ENCODE measurements around the gene HOXC9. TPM values are rescaled to one million over a fixed set of nuclear protein-coding genes. Genes with fewer than 3 reads are reported as not detected.

Gene HOXC9
- polyA plus RNA-seq, 1 experiment = 1.2 TPM

DNA sequence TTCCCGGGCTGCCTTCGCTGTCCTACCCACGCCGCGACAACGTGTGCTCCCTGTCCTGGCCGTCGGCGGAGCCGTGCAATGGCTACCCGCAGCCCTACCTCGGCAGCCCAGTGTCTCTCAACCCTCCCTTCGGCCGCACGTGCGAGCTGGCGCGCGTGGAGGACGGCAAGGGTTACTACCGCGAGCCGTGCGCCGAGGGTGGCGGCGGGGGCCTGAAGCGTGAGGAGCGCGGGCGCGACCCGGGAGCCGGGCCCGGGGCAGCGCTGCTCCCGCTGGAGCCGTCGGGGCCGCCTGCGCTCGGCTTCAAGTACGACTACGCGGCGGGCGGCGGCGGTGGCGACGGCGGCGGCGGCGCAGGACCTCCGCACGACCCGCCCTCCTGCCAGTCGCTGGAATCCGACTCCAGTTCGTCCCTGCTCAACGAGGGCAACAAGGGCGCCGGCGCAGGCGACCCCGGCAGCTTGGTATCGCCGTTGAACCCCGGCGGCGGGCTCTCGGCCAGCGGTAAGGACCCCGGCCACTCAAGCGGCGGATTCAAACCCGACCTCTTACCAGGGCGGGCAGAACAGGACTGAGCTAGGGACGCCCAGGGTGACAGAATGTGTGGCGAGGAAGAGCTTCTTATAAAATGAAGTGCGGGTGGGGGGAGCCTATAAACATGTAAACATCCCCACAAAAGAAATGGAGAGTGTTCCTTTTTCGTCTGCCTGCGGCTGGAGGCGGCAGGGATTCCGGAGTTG lies 44.8 kb upstream of the HOXC9 start:
- peaks cover 55% of the 10 kb centered on the region for H3K27me3 ChIP-seq (ENCODE audit: control insufficient read depth, insufficient read depth, low read length)
- CTCF ChIA-PET = interaction anchor here (0.7 to 1.0 kb wide), 2 partner anchors 29 to 30 kb away, joined by 3 read pairs; partner anchors contain the start of gene HOXC10
- POLR2A ChIA-PET = interaction anchor here (0.7 kb wide), 1 partner anchor 15 kb away, joined by 8 read pairs; no protein-coding TSS in a partner anchor
- 0 out of 2 replicates have a peak overlapping the region, but pooled peaks have one; percentile 1 for H3K4me3 ChIP-seq (ENCODE audit: low read depth, low read length)
- no peak for DNase-seq (ENCODE audit: low read depth)
- no peaks in the 10 kb centered on the region for H3K36me3 ChIP-seq (ENCODE audit: control insufficient read depth, insufficient read depth, low read length)
- TF ChIP-seq, protein P1, sequence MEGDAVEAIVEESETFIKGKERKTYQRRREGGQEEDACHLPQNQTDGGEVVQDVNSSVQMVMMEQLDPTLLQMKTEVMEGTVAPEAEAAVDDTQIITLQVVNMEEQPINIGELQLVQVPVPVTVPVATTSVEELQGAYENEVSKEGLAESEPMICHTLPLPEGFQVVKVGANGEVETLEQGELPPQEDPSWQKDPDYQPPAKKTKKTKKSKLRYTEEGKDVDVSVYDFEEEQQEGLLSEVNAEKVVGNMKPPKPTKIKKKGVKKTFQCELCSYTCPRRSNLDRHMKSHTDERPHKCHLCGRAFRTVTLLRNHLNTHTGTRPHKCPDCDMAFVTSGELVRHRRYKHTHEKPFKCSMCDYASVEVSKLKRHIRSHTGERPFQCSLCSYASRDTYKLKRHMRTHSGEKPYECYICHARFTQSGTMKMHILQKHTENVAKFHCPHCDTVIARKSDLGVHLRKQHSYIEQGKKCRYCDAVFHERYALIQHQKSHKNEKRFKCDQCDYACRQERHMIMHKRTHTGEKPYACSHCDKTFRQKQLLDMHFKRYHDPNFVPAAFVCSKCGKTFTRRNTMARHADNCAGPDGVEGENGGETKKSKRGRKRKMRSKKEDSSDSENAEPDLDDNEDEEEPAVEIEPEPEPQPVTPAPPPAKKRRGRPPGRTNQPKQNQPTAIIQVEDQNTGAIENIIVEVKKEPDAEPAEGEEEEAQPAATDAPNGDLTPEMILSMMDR (IDR thresholded peaks at IDR 0.05; ENCODE audit: insufficient read depth, low read depth, low read length) = no peak

DNA sequence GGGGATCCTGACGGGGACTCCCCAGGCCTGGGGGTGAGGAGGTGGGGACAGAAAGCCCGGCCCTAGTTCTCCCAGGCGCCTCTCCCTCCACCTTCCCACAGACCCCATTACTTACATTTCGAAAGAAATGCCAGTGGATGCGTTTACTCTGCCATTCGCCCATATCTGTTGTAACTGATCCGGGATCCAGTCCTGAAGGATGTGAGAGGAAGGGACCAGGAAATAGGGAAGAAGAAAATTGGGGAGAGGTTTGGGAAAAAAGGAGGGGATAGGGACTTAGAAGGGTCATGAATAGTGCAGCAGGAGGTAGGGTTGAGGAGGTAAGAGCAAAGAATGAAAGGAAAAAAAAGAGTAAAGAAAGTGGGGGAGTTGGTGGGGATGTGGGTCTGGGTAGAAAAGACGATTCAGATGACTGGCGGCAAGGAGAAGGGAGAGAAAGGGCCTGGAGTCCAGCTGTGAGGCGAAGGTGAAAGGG lies 44.1 kb upstream of the HOXC9 start:
- ChIA-PET POLR2A (no interaction called here), CTCF (interaction anchor here (1.0 kb wide), 2 partner anchors 10 to 29 kb away, joined by 3 read pairs; partner anchors contain the start of gene HOXC10)
- Histone ChIP-seq H3K4me3 (ENCODE audit: low read depth, low read length) (no peak overlapping the region), H3K36me3 (ENCODE audit: control insufficient read depth, insufficient read depth, low read length) (no peaks in the 10 kb centered on the region), H3K27me3 (ENCODE audit: control insufficient read depth, insufficient read depth, low read length) (peaks cover 50% of the 10 kb centered on the region)
- DNase-seq (ENCODE audit: low read depth) = no peak
- TF ChIP-seq, protein P1 (IDR thresholded peaks at IDR 0.05; ENCODE audit: insufficient read depth, low read depth, low read length) = no peak

DNA sequence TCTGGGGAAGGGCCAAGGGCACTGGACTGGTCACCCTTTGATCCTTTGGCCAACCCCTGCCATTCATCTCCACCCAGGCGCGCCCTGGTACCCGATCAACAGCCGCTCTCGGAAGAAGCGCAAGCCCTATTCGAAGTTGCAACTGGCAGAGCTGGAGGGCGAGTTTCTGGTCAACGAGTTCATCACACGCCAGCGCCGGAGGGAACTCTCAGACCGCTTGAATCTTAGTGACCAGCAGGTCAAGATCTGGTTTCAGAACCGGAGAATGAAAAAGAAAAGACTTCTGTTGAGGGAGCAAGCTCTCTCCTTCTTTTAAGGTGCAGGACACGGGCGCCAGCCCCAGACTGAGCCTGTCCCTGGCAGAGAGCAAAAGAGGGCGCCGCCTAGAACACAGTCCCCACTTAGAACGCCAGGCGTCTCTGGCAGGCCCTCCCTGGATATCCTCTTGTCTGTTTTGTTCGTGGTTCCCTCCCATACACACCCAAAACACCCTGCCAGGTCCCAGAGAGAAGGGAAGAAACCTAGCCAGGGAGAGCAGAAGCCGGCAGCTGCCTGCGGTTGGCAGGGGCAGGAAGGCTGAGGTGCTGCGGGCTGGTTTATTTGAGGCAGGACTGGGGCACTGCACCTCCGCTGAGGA lies 43.6 kb upstream of the HOXC9 start:
- DNase-seq (ENCODE audit: low read depth) = no peak

DNA sequence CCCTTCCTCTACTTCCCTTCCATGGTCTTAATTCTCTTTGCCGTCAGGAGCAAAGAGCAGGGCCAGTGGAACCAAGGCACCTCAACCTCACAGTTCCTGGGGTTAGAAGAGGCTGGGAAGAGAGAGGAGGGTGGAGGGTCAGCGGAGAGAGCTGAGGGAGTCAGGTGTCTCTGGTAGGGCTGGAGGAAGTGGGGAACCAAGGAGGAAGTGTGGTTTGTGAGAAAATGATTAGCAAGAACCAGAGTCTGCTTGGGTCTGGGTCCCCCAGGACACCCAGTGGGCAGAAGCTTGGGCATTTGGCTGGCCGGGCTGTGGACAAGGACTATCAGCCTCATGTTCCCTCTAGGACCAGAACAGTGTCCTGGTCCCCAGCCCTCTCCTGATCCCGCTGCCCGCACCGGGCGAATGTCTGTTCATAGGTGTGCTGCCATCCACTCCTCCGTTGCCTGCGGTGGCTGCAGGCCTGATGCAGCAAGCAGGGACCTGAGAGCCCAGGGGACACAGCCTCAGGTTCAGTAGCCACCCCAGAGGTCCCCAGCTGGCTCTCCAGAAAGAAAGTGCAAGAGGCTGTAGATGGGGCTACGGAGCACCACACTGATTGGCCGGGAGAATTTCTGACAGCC lies 42.9 kb upstream of the HOXC9 start:
- CTCF ChIA-PET = interaction anchor here (0.5 to 1.0 kb wide), 2 partner anchors 11 to 75 kb away, joined by 3 read pairs; no protein-coding TSS in a partner anchor
- Histone ChIP-seq H3K36me3 (ENCODE audit: control insufficient read depth, insufficient read depth, low read length) (no peaks in the 10 kb centered on the region), H3K4me3 (ENCODE audit: low read depth, low read length) (no peak overlapping the region), H3K27me3 (ENCODE audit: control insufficient read depth, insufficient read depth, low read length) (peaks cover 38% of the 10 kb centered on the region)
- POLR2A ChIA-PET = no interaction called here
- TF ChIP-seq, protein P1 (IDR thresholded peaks at IDR 0.05; ENCODE audit: insufficient read depth, low read depth, low read length) = no peak
- no peak for DNase-seq (ENCODE audit: low read depth)

More for the DNA sequence above, 43.6 kb upstream of the HOXC9 start:
- peaks cover 44% of the 10 kb centered on the region for H3K27me3 ChIP-seq (ENCODE audit: control insufficient read depth, insufficient read depth, low read length)
- H3K4me3 ChIP-seq (ENCODE audit: low read depth, low read length) = no peak overlapping the region
- POLR2A ChIA-PET = no interaction called here
- CTCF ChIA-PET = interaction anchor here (1.0 kb wide), 2 partner anchors 10 to 29 kb away, joined by 3 read pairs; partner anchors contain the start of gene HOXC10
- TF ChIP-seq, protein P1 (IDR thresholded peaks at IDR 0.05; ENCODE audit: insufficient read depth, low read depth, low read length) = no peak
- no peaks in the 10 kb centered on the region for H3K36me3 ChIP-seq (ENCODE audit: control insufficient read depth, insufficient read depth, low read length)

DNA sequence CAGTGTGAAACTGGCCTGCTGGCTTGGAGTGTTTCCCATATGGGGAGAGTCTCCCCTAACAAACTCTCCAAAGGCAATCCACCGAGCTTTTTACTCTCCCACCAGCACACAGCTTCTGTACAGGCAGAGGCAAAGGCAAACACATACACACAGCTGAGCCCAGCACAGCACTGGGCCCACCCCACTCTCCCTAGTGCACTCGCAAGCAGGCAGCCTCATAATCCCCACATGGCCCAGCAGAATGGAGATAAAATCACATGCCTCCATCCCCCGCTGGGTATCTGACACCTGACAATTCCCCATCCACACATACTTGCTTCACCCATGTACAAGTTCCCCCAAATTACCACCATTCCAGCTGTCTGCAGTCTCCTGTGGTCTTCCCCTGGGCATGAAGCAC lies 41.8 kb upstream of the HOXC9 start:
- H3K27me3 ChIP-seq (ENCODE audit: control insufficient read depth, insufficient read depth, low read length) = peaks cover 27% of the 10 kb centered on the region
- POLR2A ChIA-PET = no interaction called here
- H3K36me3 ChIP-seq (ENCODE audit: control insufficient read depth, insufficient read depth, low read length) = no peaks in the 10 kb centered on the region
- TF ChIP-seq, protein P1 (IDR thresholded peaks at IDR 0.05; ENCODE audit: insufficient read depth, low read depth, low read length) = no peak
- no peak overlapping the region for H3K4me3 ChIP-seq (ENCODE audit: low read depth, low read length)
- CTCF ChIA-PET = interaction anchor here (1.1 to 1.2 kb wide), 2 partner anchors 27 to 250 kb away, joined by 3 to 5 read pairs; partner anchors contain the start of gene HOXC10
- no peak for DNase-seq (ENCODE audit: low read depth)

Measured in BJ (cell line).